Neuronal stem cell (in vitro differentiated cells): ENCODE results near the gene VTI1A.
"Not testable (repeated sequence)": the region's sequence is repeated elsewhere in the genome, so short reads cannot be mapped to it uniquely, and the experiment has no call there.

ENCODE experiments used
- DNase-seq: peaks from one replicate; pipeline ENCODE4 v3.0.0-alpha.2; 2013; ENCODE audit warnings: low spot score
- H2AFZ ChIP-seq: one replicate; pipeline ENCODE4 v1.6.1; 2013; ENCODE audit warnings: mild to moderate bottlenecking, low read length, inconsistent platforms
- H2AK5ac ChIP-seq: 2 replicates; pipeline ENCODE4 v1.6.1; 2013; ENCODE audit warnings: low read depth, mild to moderate bottlenecking, inconsistent platforms, low read length, moderate library complexity, mixed read lengths
- H2BK120ac ChIP-seq: 2 replicates; pipeline ENCODE4 v1.6.1; 2013; ENCODE audit warnings: low read depth, mild to moderate bottlenecking, inconsistent platforms, low read length, moderate library complexity, mixed read lengths
- H2BK12ac ChIP-seq: one replicate; pipeline ENCODE4 v1.6.1; 2013; ENCODE audit warnings: low read length, inconsistent platforms
- H2BK15ac ChIP-seq: 2 replicates; pipeline ENCODE4 v1.6.1; 2013; ENCODE audit warnings: mild to moderate bottlenecking, low read length, inconsistent platforms, mixed read lengths
- H2BK5ac ChIP-seq: one replicate; pipeline ENCODE4 v1.6.1; 2013; ENCODE audit warnings: inconsistent platforms, mild to moderate bottlenecking, low read length, moderate library complexity
- H3K14ac ChIP-seq: one replicate; pipeline ENCODE4 v1.6.1; 2013; ENCODE audit warnings: low read length, inconsistent platforms
- H3K18ac ChIP-seq: 2 replicates; pipeline ENCODE4 v1.6.1; 2013; ENCODE audit warnings: low read length, inconsistent platforms
- H3K23ac ChIP-seq: 2 replicates; pipeline ENCODE4 v1.6.1; 2013; ENCODE audit warnings: low read depth, mild to moderate bottlenecking, mixed read lengths, low read length, inconsistent platforms; ENCODE audit not compliant: poor library complexity
- H3K27ac ChIP-seq: replicated peaks from 3 replicates; pipeline ENCODE4 v1.5.1; 2013; ENCODE audit warnings: low read length, inconsistent platforms
- H3K27me3 ChIP-seq, 3 experiments: 2 replicates each; pipeline ENCODE4 v1.6.1; 2013; ENCODE audit warnings: low read length in 3 of 3, mild to moderate bottlenecking in 2 of 3, inconsistent platforms in 1 of 3, low read depth in 1 of 3, mixed read lengths in 1 of 3, moderate library complexity in 1 of 3; ENCODE audit not compliant: control insufficient read depth in 3 of 3, insufficient read depth in 3 of 3
- H3K36me3 ChIP-seq, 2 donors: replicated peaks in 1 of 2; 2 replicates each; pipeline ENCODE4 v1.6.1; 2013; ENCODE audit warnings: low read length in 2 of 2; ENCODE audit not compliant: control insufficient read depth in 2 of 2, insufficient read depth in 2 of 2
- H3K4ac ChIP-seq: 2 replicates; pipeline ENCODE4 v1.6.1; 2013; ENCODE audit warnings: inconsistent platforms, mild to moderate bottlenecking, low read length, moderate library complexity
- H3K4me1 ChIP-seq, 2 donors: 1 replicate in 1 of 2; 2 replicates in 1 of 2; pipeline ENCODE4 v1.6.1; 2013; ENCODE audit warnings: low read length in 2 of 2, low read depth in 1 of 2; ENCODE audit not compliant: control insufficient read depth in 2 of 2, insufficient read depth in 1 of 2
- H3K4me2 ChIP-seq: one replicate; pipeline ENCODE4 v1.6.1; 2013; ENCODE audit warnings: mild to moderate bottlenecking, low read length, inconsistent platforms; ENCODE audit not compliant: insufficient read depth, poor library complexity, severe bottlenecking
- H3K4me3 ChIP-seq, 2 donors: 2 replicates each; pipeline ENCODE4 v1.5.1; 2013; ENCODE audit warnings: low read length in 2 of 2, mild to moderate bottlenecking in 2 of 2, inconsistent platforms in 1 of 2, moderate library complexity in 1 of 2
- H3K79me1 ChIP-seq: one replicate; pipeline ENCODE4 v1.6.1; 2013; ENCODE audit warnings: low read depth, mild to moderate bottlenecking, inconsistent platforms, low read length, moderate library complexity
- H3K9ac ChIP-seq: one replicate; pipeline ENCODE4 v1.6.1; 2013; ENCODE audit warnings: mild to moderate bottlenecking, low read depth, low read length, inconsistent platforms; ENCODE audit not compliant: poor library complexity
- H3K9me3 ChIP-seq, 2 donors: replicated peaks in 1 of 2; 2 replicates each; pipeline versions ENCODE3 to v1.6.1; 2013; ENCODE audit warnings: low read length in 2 of 2, mild to moderate bottlenecking in 2 of 2, inconsistent platforms in 1 of 2, low read depth in 1 of 2, mixed read lengths in 1 of 2, moderate library complexity in 1 of 2; ENCODE audit not compliant: control insufficient read depth in 2 of 2, insufficient read depth in 1 of 2
- H4K8ac ChIP-seq: one replicate; pipeline ENCODE4 v1.6.1; 2013; ENCODE audit warnings: low read depth, mild to moderate bottlenecking, inconsistent platforms, low read length, moderate library complexity
- H4K91ac ChIP-seq: one replicate; pipeline ENCODE4 v1.6.1; 2013; ENCODE audit warnings: low read length, low read depth, mild to moderate bottlenecking, inconsistent platforms; ENCODE audit not compliant: poor library complexity
- WGBS, 2 donors: extraction: QIAGEN DNeasy Blood & Tissue Kit; methylation state at CpG; one replicate each; pipeline ENCODE4 v1.1.7; 2013; ENCODE audit warnings: missing lambda C conversion rate in 2 of 2, mixed read lengths in 1 of 2; ENCODE audit not compliant: insufficient read length in 2 of 2, insufficient replicate concordance in 1 of 2; ENCODE audit errors: extremely low coverage in 2 of 2; 5-methylcytosine and 5-hydroxymethylcytosine counted together

Gene VTI1A

DNA sequence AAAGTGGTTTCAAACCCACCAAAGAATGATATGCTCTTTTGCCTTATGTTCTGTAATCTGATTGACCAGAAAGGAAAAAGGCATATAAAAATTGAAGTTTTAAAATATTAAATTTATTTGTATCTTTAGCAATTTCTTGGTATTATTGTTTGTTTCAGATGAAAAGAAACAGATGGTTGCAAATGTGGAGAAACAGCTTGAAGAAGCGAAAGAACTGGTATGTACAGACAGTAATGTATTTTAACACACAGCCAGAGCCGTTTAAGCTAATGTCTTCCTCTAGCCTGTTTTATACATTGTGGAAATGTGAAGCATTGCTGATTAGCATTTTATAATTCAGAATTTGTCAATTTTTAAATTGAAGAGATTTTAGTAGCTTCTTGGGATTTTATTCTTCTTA is 13.4 kb downstream of the VTI1A start:
- H3K4me1 ChIP-seq = no peaks in the 10 kb centered on the region
- no peak overlapping the region for H2AK5ac ChIP-seq
- H4K8ac ChIP-seq = no peak overlapping the region
- H2BK15ac ChIP-seq = no peak overlapping the region
- H3K36me3 ChIP-seq = peaks cover 0 to 24% of the 10 kb centered on the region in 2 donors
- H3K14ac ChIP-seq = no peak overlapping the region
- H2BK5ac ChIP-seq = no peak overlapping the region
- H2BK12ac ChIP-seq = no peak overlapping the region
- no peak overlapping the region for H3K4me3 ChIP-seq
- no peak overlapping the region for H3K18ac ChIP-seq
- H4K91ac ChIP-seq = no peak overlapping the region
- H3K23ac ChIP-seq = no peak overlapping the region
- H3K4ac ChIP-seq = no peak overlapping the region
- no peak overlapping the region for H2AFZ ChIP-seq
- no peak overlapping the region for H3K4me2 ChIP-seq
- WGBS, 2 donors = no CpG with 5 or more reads among the region's 2 CpGs
- H3K79me1 ChIP-seq = no peaks in the 10 kb centered on the region
- DNase-seq = no peak
- H3K9me3 ChIP-seq = peaks cover 0 to 12% of the 10 kb centered on the region in 2 donors
- H3K27me3 ChIP-seq = no peaks in the 10 kb centered on the region
- H3K27ac ChIP-seq = no peak overlapping the region
- H3K9ac ChIP-seq = no peak overlapping the region
- no peak overlapping the region for H2BK120ac ChIP-seq

DNA sequence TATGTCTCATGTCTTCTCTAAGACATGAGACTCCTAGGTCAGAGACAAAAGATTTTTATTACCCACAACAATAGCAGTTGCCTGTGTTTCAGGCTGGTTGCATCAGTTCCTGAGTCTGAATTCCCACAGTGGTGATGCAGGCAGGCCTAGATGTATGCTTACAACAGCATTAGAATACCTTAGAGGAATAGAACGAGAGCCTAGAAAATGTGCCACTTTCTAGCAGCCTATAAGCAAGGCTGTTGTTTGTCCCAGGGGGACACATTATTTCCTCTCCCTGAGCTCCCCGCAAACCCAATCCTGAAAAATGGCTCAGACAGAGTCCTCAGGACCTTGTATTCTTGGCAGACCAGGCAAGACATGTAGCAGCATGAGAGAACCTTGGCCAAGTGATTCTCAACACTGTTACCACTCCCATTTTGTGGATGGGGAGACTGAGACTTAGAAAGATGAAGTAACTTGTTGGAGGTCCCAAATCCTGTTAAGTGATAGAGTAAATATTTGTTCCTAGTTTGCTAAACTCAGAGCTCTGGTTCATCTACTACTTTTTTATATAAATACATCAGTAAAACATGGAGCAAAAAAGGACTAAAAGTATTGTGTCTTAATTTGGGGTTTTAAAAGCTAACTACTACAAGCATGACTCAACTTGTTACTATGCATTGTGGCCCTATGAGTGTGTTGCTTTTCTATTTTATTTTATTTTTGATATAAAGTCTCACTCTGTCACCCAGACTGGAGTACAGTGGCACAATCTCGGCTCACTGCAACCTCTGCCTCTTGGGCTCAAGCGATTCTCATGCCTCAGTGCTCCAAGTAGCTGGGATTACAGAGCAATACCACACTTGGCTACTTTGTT is 14.2 kb downstream of the VTI1A start:
- H2AK5ac ChIP-seq = no peak overlapping the region
- no peaks in the 10 kb centered on the region for H3K4me1 ChIP-seq
- H3K36me3 ChIP-seq = peaks cover 2 to 32% of the 10 kb centered on the region in 2 donors
- H3K27ac ChIP-seq = no peak overlapping the region
- no peak for DNase-seq
- H2BK12ac ChIP-seq = no peak overlapping the region
- H3K4me2 ChIP-seq = no peak overlapping the region
- H3K23ac ChIP-seq = no peak overlapping the region
- H3K9me3 ChIP-seq = peaks cover 0 to 15% of the 10 kb centered on the region in 2 donors
- no peaks in the 10 kb centered on the region for H3K79me1 ChIP-seq
- H3K4me3 ChIP-seq = no peak overlapping the region
- no peak overlapping the region for H3K18ac ChIP-seq
- H3K4ac ChIP-seq = no peak overlapping the region
- H2BK15ac ChIP-seq = no peak overlapping the region
- H2BK5ac ChIP-seq = no peak overlapping the region
- H3K9ac ChIP-seq = no peak overlapping the region
- no CpG with 5 or more reads among the region's 4 CpGs for WGBS, 2 donors
- no peak overlapping the region for H4K8ac ChIP-seq
- H3K14ac ChIP-seq = no peak overlapping the region
- H4K91ac ChIP-seq = no peak overlapping the region
- H2BK120ac ChIP-seq = no peak overlapping the region
- H2AFZ ChIP-seq = no peak overlapping the region
- H3K27me3 ChIP-seq = no peaks in the 10 kb centered on the region

DNA sequence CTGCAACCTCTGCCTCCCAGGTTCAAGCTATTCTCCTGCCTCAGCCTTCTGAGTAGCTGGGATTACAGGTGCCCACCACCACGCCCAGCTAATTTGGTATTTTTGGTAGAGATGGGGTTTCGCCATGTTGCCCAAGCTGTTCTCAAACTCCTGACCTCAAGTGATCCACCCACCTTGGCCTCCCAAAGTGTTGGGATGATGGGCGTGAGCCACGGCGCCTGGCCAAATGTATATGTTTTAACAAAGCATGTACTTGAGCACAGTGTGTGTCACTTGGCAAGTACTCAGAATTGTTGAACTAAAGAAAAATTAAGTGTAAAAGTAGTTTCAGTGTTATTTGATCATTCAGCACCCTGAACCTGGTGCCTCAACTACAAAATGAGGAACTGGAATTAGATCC is 17.1 kb downstream of the VTI1A start:
- WGBS, 2 donors = no CpG with 5 or more reads among the region's 5 CpGs
- not testable (repeated sequence) for H3K4me2 ChIP-seq, H3K4me1 ChIP-seq

DNA sequence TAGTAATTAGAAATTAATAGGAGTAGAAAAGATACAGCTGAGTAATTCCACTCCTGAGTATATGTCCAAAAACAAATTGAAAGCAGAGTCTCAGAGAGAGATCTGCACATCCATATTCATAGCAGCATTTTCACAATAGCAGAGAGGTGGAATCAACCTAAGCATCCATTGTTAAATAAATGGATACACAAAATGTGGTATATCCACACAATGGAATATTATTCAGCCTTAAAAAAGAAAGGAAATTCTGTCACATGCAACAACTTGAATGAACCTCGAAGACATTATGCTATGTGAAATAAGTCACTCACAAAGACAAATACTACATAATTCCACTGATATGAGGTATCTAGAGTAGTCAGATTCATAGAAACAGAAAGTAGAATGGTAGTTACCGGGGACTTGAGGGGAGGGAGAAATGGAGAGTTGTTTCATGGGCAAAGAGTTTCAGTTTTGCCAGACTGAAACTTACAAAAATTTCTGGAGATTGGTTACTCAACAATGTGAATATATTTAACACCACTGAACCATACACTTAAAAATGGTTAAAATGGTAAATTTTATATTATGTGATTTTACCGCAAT is 18.4 kb downstream of the VTI1A start:
- H3K9ac ChIP-seq = no peak overlapping the region
- no peak overlapping the region for H4K91ac ChIP-seq
- peaks cover 0 to 15% of the 10 kb centered on the region in 2 donors for H3K9me3 ChIP-seq
- no peak overlapping the region for H2AFZ ChIP-seq
- no CpG with 5 or more reads among the region's 3 CpGs for WGBS, 2 donors
- H3K14ac ChIP-seq = no peak overlapping the region
- H2BK5ac ChIP-seq = no peak overlapping the region
- no peak overlapping the region for H3K4me3 ChIP-seq
- peaks cover 0 to 3% of the 10 kb centered on the region in 2 donors for H3K4me1 ChIP-seq
- H3K27me3 ChIP-seq = no peaks in the 10 kb centered on the region
- no peak overlapping the region for H4K8ac ChIP-seq
- H3K4me2 ChIP-seq = no peak overlapping the region
- H3K4ac ChIP-seq = no peak overlapping the region
- no peak overlapping the region for H2AK5ac ChIP-seq
- no peak overlapping the region for H3K23ac ChIP-seq
- peaks cover 5 to 49% of the 10 kb centered on the region in 2 donors for H3K36me3 ChIP-seq
- H2BK120ac ChIP-seq = no peak overlapping the region
- no peak overlapping the region for H3K27ac ChIP-seq
- DNase-seq = no peak
- H2BK15ac ChIP-seq = no peak overlapping the region
- H3K79me1 ChIP-seq = no peaks in the 10 kb centered on the region
- no peak overlapping the region for H3K18ac ChIP-seq
- no peak overlapping the region for H2BK12ac ChIP-seq

More for the DNA sequence above, 17.1 kb downstream of the VTI1A start:
- H2AFZ ChIP-seq, H2BK120ac ChIP-seq, H3K23ac ChIP-seq, H2BK15ac ChIP-seq, H3K27me3 ChIP-seq, H3K27ac ChIP-seq, H3K4ac ChIP-seq, H3K14ac ChIP-seq, H3K9ac ChIP-seq, H4K91ac ChIP-seq, H3K18ac ChIP-seq, H2BK5ac ChIP-seq, H3K4me3 ChIP-seq, H3K79me1 ChIP-seq, H2BK12ac ChIP-seq, DNase-seq, H2AK5ac ChIP-seq, H4K8ac ChIP-seq: not testable (repeated sequence)
- H3K36me3 ChIP-seq = peaks cover 5 to 49% of the 10 kb centered on the region in 2 donors
- H3K9me3 ChIP-seq = peaks cover 0 to 15% of the 10 kb centered on the region in 2 donors
